Activated naive CD8-positive, alpha-beta T cell (primary cell): ENCODE results near the gene APCDD1L.
"Not testable (repeated sequence)": the region's sequence is repeated elsewhere in the genome, so short reads cannot be mapped to it uniquely, and the experiment has no call there.

Experiments
- H3K27ac Mint-ChIP-seq: one replicate; pipeline ENCODE4 v1.8.0; 2021; ENCODE audit warnings: mixed read lengths
- H3K27me3 Mint-ChIP-seq: one replicate; pipeline ENCODE4 v1.8.0; 2021; ENCODE audit warnings: mixed read lengths
- H3K36me3 Mint-ChIP-seq: one replicate; pipeline ENCODE4 v1.8.0; 2021; ENCODE audit warnings: mixed read lengths
- H3K4me1 Mint-ChIP-seq: one replicate; pipeline ENCODE4 v1.8.0; 2021; ENCODE audit warnings: low read depth, mixed read lengths
- H3K4me3 Mint-ChIP-seq: one replicate; pipeline ENCODE4 v1.8.0; 2021; ENCODE audit warnings: mild to moderate bottlenecking, mixed read lengths
- H3K9me3 Mint-ChIP-seq: one replicate; pipeline ENCODE4 v1.8.0; 2021; ENCODE audit warnings: low read depth, mixed read lengths

The APCDD1L gene

GRCh38 chr20:58512808-58513552 is 2.2 kb downstream of the APCDD1L start:
- no peak overlapping the region for H3K27ac Mint-ChIP-seq
- no peaks in the 10 kb centered on the region for H3K36me3 Mint-ChIP-seq
- H3K27me3 Mint-ChIP-seq: peaks cover 26% of the 10 kb centered on the region
- no peaks in the 10 kb centered on the region for H3K4me1 Mint-ChIP-seq
- no peak overlapping the region for H3K4me3 Mint-ChIP-seq
- no peaks in the 10 kb centered on the region for H3K9me3 Mint-ChIP-seq

GRCh38 chr20:58511861-58512260 is 3.3 kb downstream of the APCDD1L start:
- no peak overlapping the region for H3K27ac Mint-ChIP-seq
- H3K27me3 Mint-ChIP-seq: peaks cover 26% of the 10 kb centered on the region
- H3K4me1 Mint-ChIP-seq: no peaks in the 10 kb centered on the region
- H3K9me3 Mint-ChIP-seq: no peaks in the 10 kb centered on the region
- no peaks in the 10 kb centered on the region for H3K36me3 Mint-ChIP-seq
- no peak overlapping the region for H3K4me3 Mint-ChIP-seq

DNA sequence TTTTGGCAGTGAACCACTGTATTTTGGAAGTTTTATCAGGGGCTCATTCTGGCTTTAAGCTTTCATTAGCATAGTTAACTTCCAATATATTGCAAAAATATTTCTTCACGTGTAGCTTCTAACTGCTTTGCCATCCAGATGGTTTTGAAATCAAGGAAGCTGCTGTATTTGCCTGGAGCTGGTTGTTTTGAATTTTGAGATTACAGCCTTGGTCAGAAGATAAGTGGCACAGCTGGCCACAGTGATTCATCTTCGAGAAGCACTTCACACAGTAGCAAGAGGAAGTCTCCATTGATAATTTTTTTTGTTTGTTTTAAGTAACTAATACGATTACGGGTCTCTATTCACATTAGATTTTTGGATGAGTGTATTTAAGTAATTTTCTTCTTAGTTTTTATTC is 3.8 kb downstream of the APCDD1L start:
- Mint-ChIP-seq H3K4me1 (no peaks in the 10 kb centered on the region), H3K27me3 (peaks cover 25% of the 10 kb centered on the region), H3K4me3 (no peak overlapping the region), H3K27ac (no peak overlapping the region), H3K36me3 (no peaks in the 10 kb centered on the region), H3K9me3 (no peaks in the 10 kb centered on the region)

DNA sequence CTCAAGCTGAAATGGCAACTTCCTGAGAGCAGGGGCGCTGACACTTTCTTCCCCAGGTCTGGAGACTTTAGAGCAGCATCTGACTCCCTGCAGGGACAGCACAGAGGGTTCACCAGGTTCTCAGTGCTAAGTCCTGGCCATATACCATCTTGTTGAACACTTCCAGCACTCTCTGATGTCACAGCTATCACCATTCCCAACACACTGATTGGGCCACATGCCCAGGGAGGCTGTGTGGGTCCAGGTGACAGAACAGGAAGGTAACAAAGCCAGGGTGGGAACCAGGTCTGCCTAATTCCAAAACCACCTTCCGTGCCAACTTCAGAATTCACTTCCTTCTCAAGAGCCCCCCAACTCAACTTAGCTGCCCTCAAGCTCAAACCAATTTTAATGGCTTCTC is 4.3 kb downstream of the APCDD1L start:
- H3K27ac Mint-ChIP-seq: no peak overlapping the region
- no peaks in the 10 kb centered on the region for H3K4me1 Mint-ChIP-seq
- H3K36me3 Mint-ChIP-seq: no peaks in the 10 kb centered on the region
- no peak overlapping the region for H3K4me3 Mint-ChIP-seq
- H3K9me3 Mint-ChIP-seq: no peaks in the 10 kb centered on the region
- H3K27me3 Mint-ChIP-seq: peaks cover 24% of the 10 kb centered on the region

GRCh38 chr20:58508762-58509395 is 6.3 kb downstream of the APCDD1L start:
- H3K36me3 Mint-ChIP-seq: peaks cover 4% of the 10 kb centered on the region
- H3K4me1 Mint-ChIP-seq: no peaks in the 10 kb centered on the region
- H3K4me3 Mint-ChIP-seq: no peak overlapping the region
- no peak overlapping the region for H3K27ac Mint-ChIP-seq
- H3K9me3 Mint-ChIP-seq: peaks cover 8% of the 10 kb centered on the region
- peaks cover 18% of the 10 kb centered on the region for H3K27me3 Mint-ChIP-seq

- H3K27ac Mint-ChIP-seq: not testable (repeated sequence)
- H3K9me3 Mint-ChIP-seq: peaks cover 18% of the 10 kb centered on the region
Observed at GRCh38 chr20:58506999-58507398, 8.2 kb downstream of the APCDD1L start.

DNA sequence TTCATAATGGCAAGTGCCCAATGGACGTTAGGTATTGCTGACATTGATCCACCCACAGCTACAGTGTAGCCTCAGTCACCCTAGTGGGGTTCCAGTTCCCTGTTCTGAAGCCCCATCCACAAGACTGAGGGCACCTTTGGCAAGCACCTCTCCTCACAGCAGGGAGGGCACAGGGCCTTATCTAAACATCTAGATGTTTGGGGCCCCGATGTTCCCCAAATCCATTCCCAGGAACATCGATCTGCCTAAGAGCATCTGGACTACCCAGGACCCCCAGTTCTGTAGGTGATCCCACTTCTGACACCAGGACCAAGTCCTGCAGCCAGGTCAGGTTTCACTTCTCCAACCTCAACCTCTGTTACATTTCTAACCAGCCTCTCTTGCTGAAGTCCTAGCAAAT is 10.6 kb downstream of the APCDD1L start:
- peaks cover 18% of the 10 kb centered on the region for H3K9me3 Mint-ChIP-seq
- H3K27ac Mint-ChIP-seq: no peak overlapping the region
- H3K4me1 Mint-ChIP-seq: no peaks in the 10 kb centered on the region
- no peak overlapping the region for H3K4me3 Mint-ChIP-seq
- H3K27me3 Mint-ChIP-seq: peaks cover 4% of the 10 kb centered on the region
- H3K36me3 Mint-ChIP-seq: peaks cover 12% of the 10 kb centered on the region

More at GRCh38 chr20:58506999-58507398, 8.2 kb downstream of the APCDD1L start:
- not testable (repeated sequence) for H3K4me1 Mint-ChIP-seq, H3K36me3 Mint-ChIP-seq, H3K4me3 Mint-ChIP-seq
- peaks cover 12% of the 10 kb centered on the region for H3K27me3 Mint-ChIP-seq

GRCh38 chr20:58503668-58504067 is 11.5 kb downstream of the APCDD1L start:
- no peak overlapping the region for H3K4me3 Mint-ChIP-seq
- H3K36me3 Mint-ChIP-seq: peaks cover 12% of the 10 kb centered on the region
- no peak overlapping the region for H3K27ac Mint-ChIP-seq
- H3K27me3 Mint-ChIP-seq: peaks cover 4% of the 10 kb centered on the region
- no peaks in the 10 kb centered on the region for H3K4me1 Mint-ChIP-seq
- H3K9me3 Mint-ChIP-seq: peaks cover 18% of the 10 kb centered on the region

- peaks cover 14% of the 10 kb centered on the region for H3K9me3 Mint-ChIP-seq
- H3K4me3 Mint-ChIP-seq: no peak overlapping the region
- peaks cover 1% of the 10 kb centered on the region for H3K27me3 Mint-ChIP-seq
- no peaks in the 10 kb centered on the region for H3K4me1 Mint-ChIP-seq
- no peak overlapping the region for H3K27ac Mint-ChIP-seq
- peaks cover 8% of the 10 kb centered on the region for H3K36me3 Mint-ChIP-seq
Observed at GRCh38 chr20:58500256-58500655, 14.9 kb downstream of the APCDD1L start.

DNA sequence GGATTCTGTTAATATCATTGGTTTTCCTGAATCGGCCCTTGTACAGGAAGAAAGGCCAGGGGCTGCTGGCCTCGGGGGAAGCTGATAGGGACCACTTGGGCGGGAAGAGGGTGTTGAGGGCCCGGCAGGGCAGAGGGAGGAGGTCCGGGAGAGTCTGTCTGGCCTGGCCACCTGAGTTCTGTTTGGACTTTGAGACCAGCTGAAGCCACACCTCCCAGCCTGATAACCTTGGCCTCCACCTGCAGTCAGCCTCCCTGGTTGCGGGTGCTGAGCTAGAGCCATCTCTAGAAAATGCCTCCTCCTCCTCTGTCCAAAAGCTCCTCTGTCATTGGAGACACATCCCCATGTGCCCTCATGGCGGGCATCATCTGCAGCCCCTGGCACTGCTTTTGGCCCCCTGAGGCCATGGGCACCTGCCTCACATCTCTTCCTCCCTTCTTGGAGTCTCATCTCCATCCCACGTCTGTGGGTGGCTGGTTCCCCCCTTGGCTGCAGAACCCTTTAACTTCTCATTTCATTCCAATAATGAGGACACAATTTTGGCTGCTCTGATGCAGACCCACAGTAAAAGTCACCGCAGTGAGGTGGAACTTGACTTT is 16.6 kb downstream of the APCDD1L start:
- peaks cover 1% of the 10 kb centered on the region for H3K27me3 Mint-ChIP-seq
- no peaks in the 10 kb centered on the region for H3K4me1 Mint-ChIP-seq
- H3K9me3 Mint-ChIP-seq: peaks cover 8% of the 10 kb centered on the region
- H3K27ac Mint-ChIP-seq: no peak overlapping the region
- H3K4me3 Mint-ChIP-seq: no peak overlapping the region
- H3K36me3 Mint-ChIP-seq: peaks cover 6% of the 10 kb centered on the region

- Mint-ChIP-seq H3K27me3 (no peaks in the 10 kb centered on the region), H3K9me3 (peaks cover 1% of the 10 kb centered on the region), H3K36me3 (peaks cover 3% of the 10 kb centered on the region), H3K27ac (no peak overlapping the region), H3K4me1 (no peaks in the 10 kb centered on the region), H3K4me3 (no peak overlapping the region)
Observed at GRCh38 chr20:58497724-58498469, 17.3 kb downstream of the APCDD1L start.

- Mint-ChIP-seq H3K36me3 (peaks cover 3% of the 10 kb centered on the region), H3K27ac (no peak overlapping the region), H3K4me3 (no peak overlapping the region), H3K27me3 (no peaks in the 10 kb centered on the region), H3K9me3 (no peaks in the 10 kb centered on the region), H3K4me1 (no peaks in the 10 kb centered on the region)
Observed at GRCh38 chr20:58497076-58497641, 18.0 kb downstream of the APCDD1L start.

- Mint-ChIP-seq H3K4me3 (no peak overlapping the region), H3K36me3 (no peaks in the 10 kb centered on the region), H3K4me1 (no peaks in the 10 kb centered on the region), H3K9me3 (no peaks in the 10 kb centered on the region), H3K27ac (no peak overlapping the region), H3K27me3 (no peaks in the 10 kb centered on the region)
Observed at GRCh38 chr20:58496429-58496769, 18.8 kb downstream of the APCDD1L start.

- Mint-ChIP-seq H3K4me3 (no peak overlapping the region), H3K27ac (no peak overlapping the region), H3K4me1 (no peaks in the 10 kb centered on the region), H3K9me3 (no peaks in the 10 kb centered on the region), H3K36me3 (no peaks in the 10 kb centered on the region), H3K27me3 (no peaks in the 10 kb centered on the region)
Observed at GRCh38 chr20:58495623-58496428, 19.4 kb downstream of the APCDD1L start.
